ENCODE measurements around the gene IMPDH1. TPM values are rescaled to one million over a fixed set of nuclear protein-coding genes. Genes with fewer than 3 reads are reported as not detected.

IMPDH1 gene
- polyA plus RNA-seq, 1 donor from 2014 or later, result 49.7 TPM

DNA sequence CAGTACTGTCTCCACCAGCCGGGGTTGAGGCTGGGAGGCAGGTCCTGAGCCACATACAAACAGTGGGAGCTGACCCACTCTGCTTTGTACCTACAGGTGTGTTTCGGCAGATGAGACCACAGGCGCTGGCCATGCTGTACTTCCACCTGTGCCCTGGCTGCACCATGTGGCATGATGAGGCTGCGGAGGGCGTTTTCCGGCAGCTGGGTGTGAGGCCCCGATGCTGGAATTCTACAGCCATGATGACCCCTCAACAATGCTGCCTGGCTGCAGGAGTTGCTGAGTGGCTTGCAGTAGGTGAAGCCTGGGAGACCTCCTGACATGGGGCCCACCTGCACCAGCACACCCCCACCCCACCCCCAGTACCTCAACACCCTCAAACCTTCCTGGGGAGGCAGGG, 18.0 kb downstream of the IMPDH1 start:
- Histone ChIP-seq H3K79me2 (replicated peaks; ENCODE audit: insufficient read depth, low read length) (no peaks in the 10 kb centered on the region), H3K9me3 (ENCODE audit: low read length) (no peaks in the 10 kb centered on the region), H3K9ac (ENCODE audit: low read length) (no peak overlapping the region), H3K36me3 (ENCODE audit: insufficient read depth, low read length) (no peaks in the 10 kb centered on the region), H3K9me2 (ENCODE audit: insufficient read depth, low read length) (no peaks in the 10 kb centered on the region), H3K27ac (ENCODE audit: low read length) (no peak overlapping the region), H3F3A (ENCODE audit: insufficient read depth, low read length, poor library complexity, severe bottlenecking) (no peaks in the 10 kb centered on the region), H2AFZ (ENCODE audit: low read depth, low read length) (no peak overlapping the region), H3K4me2 (ENCODE audit: low read length) (no peak overlapping the region), H3K27me3 (ENCODE audit: insufficient read depth, low read depth, low read length) (no peaks in the 10 kb centered on the region), H4K20me1 (ENCODE audit: insufficient read depth) (no peaks in the 10 kb centered on the region), H3K4me3 (ENCODE audit: low read length) (no peak overlapping the region)
- no peak for TF ChIP-seq RAD21 (conservative IDR thresholded peaks at IDR 0.05)

DNA sequence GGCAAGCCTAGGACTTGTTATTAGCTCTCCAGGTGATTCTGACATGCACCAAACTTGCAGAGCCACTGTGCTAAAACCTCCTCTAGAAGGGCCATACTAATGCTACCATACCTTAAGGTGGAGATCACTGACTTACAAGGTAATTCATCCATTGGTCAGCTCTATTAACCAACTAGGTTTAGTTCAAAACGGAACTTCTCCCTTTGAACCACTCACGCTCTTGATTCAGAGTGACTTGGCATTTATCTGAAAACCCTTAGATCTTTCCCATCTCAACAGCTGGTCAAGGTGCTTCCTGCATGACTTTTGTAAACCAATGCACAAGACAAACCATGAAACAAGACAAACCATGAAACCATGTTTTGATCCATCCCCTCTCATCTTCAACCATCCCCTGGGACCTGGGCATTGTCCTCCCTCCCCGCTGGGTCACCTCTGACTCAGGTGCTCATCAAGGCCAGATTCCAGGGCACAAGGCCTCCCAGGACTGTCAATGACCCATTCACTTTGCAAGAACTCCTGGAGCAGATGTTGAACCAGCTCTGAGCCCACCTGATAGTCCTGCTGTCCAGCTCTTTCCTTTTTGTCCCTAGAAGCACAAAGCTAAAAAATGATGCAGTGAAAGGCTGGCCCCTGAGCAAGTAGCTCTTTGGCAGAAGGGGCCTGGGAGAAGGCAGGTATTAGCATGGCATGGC, 18.8 kb downstream of the IMPDH1 start:
- no peak overlapping the region for H3K9ac ChIP-seq (ENCODE audit: low read length)
- TF ChIP-seq, protein P1, sequence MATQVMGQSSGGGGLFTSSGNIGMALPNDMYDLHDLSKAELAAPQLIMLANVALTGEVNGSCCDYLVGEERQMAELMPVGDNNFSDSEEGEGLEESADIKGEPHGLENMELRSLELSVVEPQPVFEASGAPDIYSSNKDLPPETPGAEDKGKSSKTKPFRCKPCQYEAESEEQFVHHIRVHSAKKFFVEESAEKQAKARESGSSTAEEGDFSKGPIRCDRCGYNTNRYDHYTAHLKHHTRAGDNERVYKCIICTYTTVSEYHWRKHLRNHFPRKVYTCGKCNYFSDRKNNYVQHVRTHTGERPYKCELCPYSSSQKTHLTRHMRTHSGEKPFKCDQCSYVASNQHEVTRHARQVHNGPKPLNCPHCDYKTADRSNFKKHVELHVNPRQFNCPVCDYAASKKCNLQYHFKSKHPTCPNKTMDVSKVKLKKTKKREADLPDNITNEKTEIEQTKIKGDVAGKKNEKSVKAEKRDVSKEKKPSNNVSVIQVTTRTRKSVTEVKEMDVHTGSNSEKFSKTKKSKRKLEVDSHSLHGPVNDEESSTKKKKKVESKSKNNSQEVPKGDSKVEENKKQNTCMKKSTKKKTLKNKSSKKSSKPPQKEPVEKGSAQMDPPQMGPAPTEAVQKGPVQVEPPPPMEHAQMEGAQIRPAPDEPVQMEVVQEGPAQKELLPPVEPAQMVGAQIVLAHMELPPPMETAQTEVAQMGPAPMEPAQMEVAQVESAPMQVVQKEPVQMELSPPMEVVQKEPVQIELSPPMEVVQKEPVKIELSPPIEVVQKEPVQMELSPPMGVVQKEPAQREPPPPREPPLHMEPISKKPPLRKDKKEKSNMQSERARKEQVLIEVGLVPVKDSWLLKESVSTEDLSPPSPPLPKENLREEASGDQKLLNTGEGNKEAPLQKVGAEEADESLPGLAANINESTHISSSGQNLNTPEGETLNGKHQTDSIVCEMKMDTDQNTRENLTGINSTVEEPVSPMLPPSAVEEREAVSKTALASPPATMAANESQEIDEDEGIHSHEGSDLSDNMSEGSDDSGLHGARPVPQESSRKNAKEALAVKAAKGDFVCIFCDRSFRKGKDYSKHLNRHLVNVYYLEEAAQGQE (IDR thresholded peaks at IDR 0.05; ENCODE audit: borderline replicate concordance), result no peak
- TF ChIP-seq EZH2 (IDR thresholded peaks at IDR 0.05; ENCODE audit: borderline replicate concordance, insufficient read depth, low read length, poor library complexity, severe bottlenecking), result no peak
- no peak for TF ChIP-seq RAD21 (conservative IDR thresholded peaks at IDR 0.05)
- TF ChIP-seq MXI1 (conservative IDR thresholded peaks at IDR 0.05; ENCODE audit: poor library complexity, severe bottlenecking), result no peak
- TF ChIP-seq POLR2AphosphoS5 (IDR thresholded peaks at IDR 0.05), result no peak
- TF ChIP-seq, protein P2, sequence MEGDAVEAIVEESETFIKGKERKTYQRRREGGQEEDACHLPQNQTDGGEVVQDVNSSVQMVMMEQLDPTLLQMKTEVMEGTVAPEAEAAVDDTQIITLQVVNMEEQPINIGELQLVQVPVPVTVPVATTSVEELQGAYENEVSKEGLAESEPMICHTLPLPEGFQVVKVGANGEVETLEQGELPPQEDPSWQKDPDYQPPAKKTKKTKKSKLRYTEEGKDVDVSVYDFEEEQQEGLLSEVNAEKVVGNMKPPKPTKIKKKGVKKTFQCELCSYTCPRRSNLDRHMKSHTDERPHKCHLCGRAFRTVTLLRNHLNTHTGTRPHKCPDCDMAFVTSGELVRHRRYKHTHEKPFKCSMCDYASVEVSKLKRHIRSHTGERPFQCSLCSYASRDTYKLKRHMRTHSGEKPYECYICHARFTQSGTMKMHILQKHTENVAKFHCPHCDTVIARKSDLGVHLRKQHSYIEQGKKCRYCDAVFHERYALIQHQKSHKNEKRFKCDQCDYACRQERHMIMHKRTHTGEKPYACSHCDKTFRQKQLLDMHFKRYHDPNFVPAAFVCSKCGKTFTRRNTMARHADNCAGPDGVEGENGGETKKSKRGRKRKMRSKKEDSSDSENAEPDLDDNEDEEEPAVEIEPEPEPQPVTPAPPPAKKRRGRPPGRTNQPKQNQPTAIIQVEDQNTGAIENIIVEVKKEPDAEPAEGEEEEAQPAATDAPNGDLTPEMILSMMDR (IDR thresholded peaks at IDR 0.05; ENCODE audit: poor library complexity, severe bottlenecking), result no peak
- no peak for TF ChIP-seq EP300 (conservative IDR thresholded peaks at IDR 0.05; ENCODE audit: poor library complexity, severe bottlenecking)
- no peak for TF ChIP-seq TAF1 (IDR thresholded peaks at IDR 0.05; ENCODE audit: low read depth)
- TF ChIP-seq SMC3 (conservative IDR thresholded peaks at IDR 0.05; ENCODE audit: poor library complexity), result no peak
- no peaks in the 10 kb centered on the region for H4K20me1 ChIP-seq (ENCODE audit: insufficient read depth)
- no peaks in the 10 kb centered on the region for H3K9me3 ChIP-seq (ENCODE audit: low read length)
- no peaks in the 10 kb centered on the region for H3K79me2 ChIP-seq (replicated peaks; ENCODE audit: insufficient read depth, low read length)
- H3K9me2 ChIP-seq (ENCODE audit: insufficient read depth, low read length), result no peaks in the 10 kb centered on the region
- no peaks in the 10 kb centered on the region for H3K36me3 ChIP-seq (ENCODE audit: insufficient read depth, low read length)
- H3K4me2 ChIP-seq (ENCODE audit: low read length), result no peak overlapping the region
- no peak overlapping the region for H3K4me3 ChIP-seq (ENCODE audit: low read length)
- no peaks in the 10 kb centered on the region for H3F3A ChIP-seq (ENCODE audit: insufficient read depth, low read length, poor library complexity, severe bottlenecking)
- H2AFZ ChIP-seq (ENCODE audit: low read depth, low read length), result no peak overlapping the region
- H3K27ac ChIP-seq (ENCODE audit: low read length), result no peak overlapping the region
- no peaks in the 10 kb centered on the region for H3K27me3 ChIP-seq (ENCODE audit: insufficient read depth, low read depth, low read length)
